T-helper 1 cell treated with Interleukin-12 subunit alpha and Interleukin-12 subunit beta and Interleukin-4 antibody, amounts not matched to agents 30 μg/mL and 1 μg/mL, for 36 hours (primary cell): ENCODE results near the gene GDF15.

Experiments used
- H3K27ac Mint-ChIP-seq: one replicate; pipeline ENCODE4 v1.8.0; 2021; ENCODE audit warnings: mild to moderate bottlenecking, mixed read lengths
- H3K27me3 Mint-ChIP-seq: one replicate; pipeline ENCODE4 v1.8.0; 2021; ENCODE audit warnings: low read depth, mixed read lengths
- H3K36me3 Mint-ChIP-seq: one replicate; pipeline ENCODE4 v1.8.0; 2021; ENCODE audit warnings: low read depth, mixed read lengths
- H3K4me1 Mint-ChIP-seq: one replicate; pipeline ENCODE4 v1.8.0; 2021; ENCODE audit warnings: low read depth, mixed read lengths
- H3K4me3 Mint-ChIP-seq: one replicate; pipeline ENCODE4 v1.8.0; 2021; ENCODE audit warnings: mild to moderate bottlenecking, moderate library complexity, mixed read lengths
- H3K9me3 Mint-ChIP-seq: one replicate; pipeline ENCODE4 v1.8.0; 2021; ENCODE audit warnings: mixed read lengths

GDF15 gene

DNA sequence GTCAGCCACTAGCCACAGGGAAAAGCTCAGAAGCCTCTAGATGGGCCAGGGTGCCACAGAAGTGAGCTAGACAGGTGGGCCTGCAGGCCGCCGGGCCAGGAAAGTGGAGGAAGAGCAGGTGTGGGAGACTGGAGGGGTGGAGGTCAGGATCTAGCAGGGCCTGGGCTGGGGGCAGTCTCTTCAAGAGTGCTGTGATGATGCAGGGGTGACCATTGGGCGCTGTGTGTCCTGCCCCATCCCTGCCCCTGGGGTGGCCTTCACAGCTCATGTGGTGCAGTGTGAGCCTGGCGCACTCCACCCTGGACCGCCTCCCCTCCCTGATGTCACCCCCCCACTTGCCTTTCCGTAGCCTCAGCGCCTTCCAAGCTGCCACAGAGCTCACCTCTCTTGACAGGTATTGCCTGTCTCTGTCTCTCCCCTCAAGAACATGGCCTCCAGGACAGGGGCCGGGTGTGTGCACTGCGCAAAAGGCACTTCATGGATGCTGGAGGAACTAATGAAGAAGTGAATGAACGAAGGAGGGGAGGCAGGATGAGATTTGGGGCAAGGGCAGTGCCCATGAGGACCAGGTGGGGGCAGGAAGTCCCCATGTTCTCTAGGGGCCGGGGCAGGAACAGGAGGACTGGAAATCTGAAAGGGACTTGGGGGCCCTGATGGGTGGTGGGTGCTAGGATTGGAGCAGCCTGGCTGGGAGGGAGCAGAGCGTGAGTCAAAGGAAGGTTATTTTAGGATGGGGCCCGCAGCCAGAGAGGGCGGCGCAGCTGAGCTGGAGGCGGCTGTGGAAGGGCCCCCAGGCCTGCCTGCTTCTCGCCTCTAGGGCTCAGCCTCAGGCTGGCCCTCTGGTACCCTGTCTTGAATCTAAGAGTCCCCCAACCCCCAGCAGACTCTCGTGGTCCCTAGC, 39.8 kb downstream of the GDF15 start:
- H3K4me3 Mint-ChIP-seq, result no peak overlapping the region
- no peaks in the 10 kb centered on the region for H3K9me3 Mint-ChIP-seq
- H3K27me3 Mint-ChIP-seq, result no peaks in the 10 kb centered on the region
- peaks cover 37% of the 10 kb centered on the region for H3K4me1 Mint-ChIP-seq
- peak overlapping the region; percentile 76 for H3K27ac Mint-ChIP-seq
- H3K36me3 Mint-ChIP-seq, result peaks cover 2% of the 10 kb centered on the region

GRCh38 chr19:18426416-18426767, 40.4 kb downstream of the GDF15 start:
- H3K27me3 Mint-ChIP-seq, result no peaks in the 10 kb centered on the region
- H3K4me1 Mint-ChIP-seq, result peaks cover 31% of the 10 kb centered on the region
- H3K4me3 Mint-ChIP-seq, result no peak overlapping the region
- H3K36me3 Mint-ChIP-seq, result peaks cover 2% of the 10 kb centered on the region
- H3K9me3 Mint-ChIP-seq, result no peaks in the 10 kb centered on the region
- H3K27ac Mint-ChIP-seq, result no peak overlapping the region

- H3K9me3 Mint-ChIP-seq, result no peaks in the 10 kb centered on the region
- H3K4me3 Mint-ChIP-seq, result no peak overlapping the region
- H3K27me3 Mint-ChIP-seq, result no peaks in the 10 kb centered on the region
- H3K27ac Mint-ChIP-seq, result no peak overlapping the region
- peaks cover 23% of the 10 kb centered on the region for H3K4me1 Mint-ChIP-seq
- peaks cover 2% of the 10 kb centered on the region for H3K36me3 Mint-ChIP-seq
Measured at GRCh38 chr19:18427080-18427742, 41.3 kb downstream of the GDF15 start.

DNA sequence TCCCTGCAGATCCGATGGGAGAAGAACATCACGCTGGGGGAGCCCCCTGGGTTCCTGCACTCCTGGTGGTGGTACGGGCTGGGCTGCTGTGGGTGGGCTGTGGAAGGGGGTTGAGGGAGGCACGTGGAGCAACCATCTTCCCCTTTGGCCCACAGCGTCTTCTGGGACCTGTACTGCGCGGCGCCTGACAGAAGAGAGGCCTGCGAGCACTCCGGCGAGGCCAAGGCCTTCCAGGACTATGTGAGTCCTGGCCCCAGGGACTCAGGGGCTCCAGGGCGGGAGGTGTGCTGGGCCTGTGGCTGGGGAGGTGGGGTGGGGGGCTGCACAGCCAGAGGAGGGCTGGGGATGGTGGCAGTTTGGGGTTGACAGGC, 41.8 kb downstream of the GDF15 start:
- H3K4me3 Mint-ChIP-seq, result no peak overlapping the region
- H3K4me1 Mint-ChIP-seq, result peaks cover 19% of the 10 kb centered on the region
- H3K36me3 Mint-ChIP-seq, result peaks cover 2% of the 10 kb centered on the region
- H3K9me3 Mint-ChIP-seq, result no peaks in the 10 kb centered on the region
- H3K27me3 Mint-ChIP-seq, result no peaks in the 10 kb centered on the region
- no peak overlapping the region for H3K27ac Mint-ChIP-seq

DNA sequence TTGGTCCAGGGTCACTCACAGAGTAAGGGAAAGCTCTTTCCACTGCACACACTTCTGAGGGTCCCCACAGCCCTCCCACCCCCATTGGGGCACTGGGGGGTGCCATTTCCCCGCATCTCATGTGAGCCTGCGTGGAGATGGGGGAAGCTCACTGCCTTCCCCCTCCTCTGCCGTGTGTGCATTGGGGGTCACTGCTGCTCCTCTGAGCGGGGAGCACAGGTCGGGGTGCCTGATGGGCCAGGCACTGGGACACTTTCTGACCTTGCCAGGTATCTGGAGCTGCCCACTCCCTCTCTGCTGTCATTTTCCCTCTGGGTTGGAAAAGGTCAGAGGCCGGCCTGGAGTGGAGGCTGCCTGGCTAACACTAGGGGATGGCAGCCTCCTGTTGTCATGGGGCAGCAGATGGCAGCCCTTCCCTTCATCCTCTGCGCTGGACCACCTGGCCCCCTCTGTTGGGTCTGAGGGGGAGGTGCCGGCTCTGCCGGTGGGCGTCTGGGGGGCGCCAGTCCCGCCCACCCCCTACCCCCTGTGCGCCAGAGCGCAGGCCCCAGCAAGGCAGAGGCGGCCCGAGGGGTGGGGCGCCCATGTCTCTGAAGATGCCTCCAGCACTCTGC, 42.3 kb downstream of the GDF15 start:
- no peaks in the 10 kb centered on the region for H3K27me3 Mint-ChIP-seq
- H3K4me3 Mint-ChIP-seq, result no peak overlapping the region
- peaks cover 14% of the 10 kb centered on the region for H3K4me1 Mint-ChIP-seq
- no peaks in the 10 kb centered on the region for H3K36me3 Mint-ChIP-seq
- no peaks in the 10 kb centered on the region for H3K9me3 Mint-ChIP-seq
- H3K27ac Mint-ChIP-seq, result peak overlapping the region; percentile 41

DNA sequence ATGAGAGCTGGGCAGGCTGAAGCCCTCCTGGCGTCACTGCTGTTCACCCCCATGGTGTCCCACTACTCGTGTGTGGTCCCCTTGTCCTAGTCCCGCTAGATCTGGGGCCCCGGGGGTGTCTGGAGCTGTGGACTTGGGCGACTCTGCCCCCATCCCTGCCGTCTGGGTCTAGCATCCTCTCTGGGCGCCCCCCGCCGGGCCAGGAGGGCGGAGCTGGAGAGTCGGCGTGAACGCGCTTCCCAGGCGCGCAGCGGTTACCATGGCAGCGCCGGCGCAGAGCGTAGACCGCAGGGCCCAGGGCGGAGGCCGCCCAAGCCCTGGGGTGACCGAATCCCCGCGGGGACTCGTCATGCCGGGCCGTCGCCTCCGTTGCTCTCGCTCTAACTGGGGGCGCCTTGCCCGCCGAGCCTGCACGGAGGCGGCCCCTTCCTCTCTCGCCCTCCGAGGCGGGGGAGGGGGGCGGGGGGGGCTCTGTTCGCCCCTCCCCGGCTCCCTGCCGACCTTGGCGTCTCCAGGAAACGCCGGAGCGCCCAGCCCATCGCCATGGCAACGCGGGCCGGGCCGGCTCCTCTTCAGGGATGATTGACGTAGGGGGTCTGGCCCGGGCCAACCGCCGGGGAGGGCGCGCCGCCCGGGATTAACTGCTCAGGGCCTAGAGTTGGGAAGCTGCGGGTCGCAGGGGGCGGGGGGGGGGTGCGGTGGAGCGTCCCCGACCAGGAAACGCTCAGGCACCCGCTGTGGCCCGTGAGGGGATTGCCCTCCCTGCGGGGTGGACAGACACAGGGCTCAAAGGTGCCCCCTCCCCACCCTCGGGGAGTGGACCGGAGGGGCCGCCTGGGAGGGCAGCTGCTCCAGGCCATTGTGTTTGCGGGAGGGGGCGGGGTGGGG, 43.1 kb downstream of the GDF15 start:
- peaks cover 8% of the 10 kb centered on the region for H3K4me1 Mint-ChIP-seq
- H3K4me3 Mint-ChIP-seq, result no peak overlapping the region
- no peaks in the 10 kb centered on the region for H3K36me3 Mint-ChIP-seq
- H3K27me3 Mint-ChIP-seq, result no peaks in the 10 kb centered on the region
- no peak overlapping the region for H3K27ac Mint-ChIP-seq
- H3K9me3 Mint-ChIP-seq, result no peaks in the 10 kb centered on the region

GRCh38 chr19:18429717-18430416, 43.9 kb downstream of the GDF15 start:
- Mint-ChIP-seq H3K4me3 (no peak overlapping the region), H3K9me3 (no peaks in the 10 kb centered on the region), H3K27me3 (no peaks in the 10 kb centered on the region), H3K27ac (peak overlapping the region; percentile 26), H3K36me3 (no peaks in the 10 kb centered on the region), H3K4me1 (peaks cover 7% of the 10 kb centered on the region)

- Mint-ChIP-seq H3K9me3 (no peaks in the 10 kb centered on the region), H3K27me3 (no peaks in the 10 kb centered on the region), H3K4me1 (peaks cover 7% of the 10 kb centered on the region), H3K36me3 (no peaks in the 10 kb centered on the region), H3K27ac (no peak overlapping the region), H3K4me3 (no peak overlapping the region)
Measured at GRCh38 chr19:18430417-18431144, 44.6 kb downstream of the GDF15 start.

- Mint-ChIP-seq H3K36me3 (peaks cover 3% of the 10 kb centered on the region), H3K27ac (no peak overlapping the region), H3K4me1 (peaks cover 7% of the 10 kb centered on the region), H3K27me3 (no peaks in the 10 kb centered on the region), H3K4me3 (no peak overlapping the region), H3K9me3 (no peaks in the 10 kb centered on the region)
Measured at GRCh38 chr19:18431351-18432197, 45.6 kb downstream of the GDF15 start.

GRCh38 chr19:18432275-18433014, 46.5 kb downstream of the GDF15 start:
- H3K4me1 Mint-ChIP-seq, result peaks cover 7% of the 10 kb centered on the region
- peaks cover 3% of the 10 kb centered on the region for H3K36me3 Mint-ChIP-seq
- no peaks in the 10 kb centered on the region for H3K27me3 Mint-ChIP-seq
- no peaks in the 10 kb centered on the region for H3K9me3 Mint-ChIP-seq
- no peak overlapping the region for H3K4me3 Mint-ChIP-seq
- H3K27ac Mint-ChIP-seq, result peak overlapping the region; percentile 41

DNA sequence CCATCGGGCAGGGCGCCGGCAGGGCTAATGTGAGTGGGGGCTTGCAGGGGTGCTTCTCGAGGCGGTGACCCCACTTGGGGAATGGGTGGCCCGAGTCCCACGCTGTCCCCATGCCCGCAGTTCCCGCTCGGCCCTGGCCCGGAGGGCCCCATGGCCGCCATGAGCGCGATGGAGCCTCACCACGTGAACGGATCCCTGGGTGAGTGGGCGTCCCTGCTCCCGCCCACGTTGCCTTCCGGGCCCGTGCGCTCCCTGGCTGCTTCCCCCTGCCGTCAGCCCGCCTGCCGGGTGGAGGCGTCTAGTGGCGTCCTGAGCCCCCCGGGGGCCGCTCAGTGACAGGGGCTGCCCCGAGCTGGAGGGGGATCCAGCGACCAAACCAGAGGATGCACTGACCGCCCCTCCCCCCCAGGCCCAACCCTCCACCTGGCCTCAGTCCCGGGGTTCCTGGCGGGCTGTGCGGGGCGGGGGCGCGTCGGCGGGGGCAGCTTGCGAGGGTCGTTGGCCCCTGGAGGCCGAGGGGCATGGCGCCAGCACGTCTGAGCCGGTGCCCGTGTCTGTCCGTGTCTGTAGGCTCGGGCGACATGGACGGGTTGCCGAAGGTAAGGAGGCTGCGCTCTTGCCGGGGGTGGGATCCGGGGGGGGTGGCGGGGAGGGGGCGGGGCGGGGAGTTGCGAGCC, 47.2 kb downstream of the GDF15 start:
- H3K36me3 Mint-ChIP-seq, result peaks cover 3% of the 10 kb centered on the region

More for the DNA sequence above, 47.2 kb downstream of the GDF15 start:
- peaks cover 7% of the 10 kb centered on the region for H3K4me1 Mint-ChIP-seq
- H3K27me3 Mint-ChIP-seq, result no peaks in the 10 kb centered on the region
- H3K27ac Mint-ChIP-seq, result no peak overlapping the region
- no peaks in the 10 kb centered on the region for H3K9me3 Mint-ChIP-seq
- no peak overlapping the region for H3K4me3 Mint-ChIP-seq
